Heart left ventricle (tissue), 13 donors: ENCODE results near the gene MYBPC2.

Source experiments
- POLR2A ChIP-seq, 2 donors: fragments of 450-650 bp; IDR thresholded peaks; one replicate each; pipeline ENCODE4 v1.6.1; 2017; ENCODE audit warnings: antibody characterized with exemption in 2 of 2, mild to moderate bottlenecking in 2 of 2, moderate library complexity in 2 of 2
- TF ChIP-seq, protein P1 (sequence below), 12 donors: fragments of 200-600 bp; sonication (generic) in 4 of 12; IDR thresholded peaks; one replicate each; pipeline versions ENCODE4 v1.5.0 to v1.8.0; 2018 to 2022; ENCODE audit warnings: antibody characterized with exemption in 12 of 12, mild to moderate bottlenecking in 5 of 12
- donor health status: ischemic (EF 13 %, LVEDD 7.1; RV severe dilation, severe dysfunction).
- donor health status: DM: no; HTN: yes; CAD: no.
- donor health status: DM: no; HTN: no; CAD: no.
- donor health status: ischemic (EF 25% LVEDD 6.9; RV normal size, moderate dysfunction).
- donor health status: ischemic (EF 25% LVEDD 5.7; RV mildly dilated, moderate dysfunction).
- donor health status: ischemic (EF 35%, LVEDD 5.7; RV mildly dilated, moderate dysfunction).
- donor health status: nonischemic (EF 11% LVEDD 7.7; RV severe dilation, severe dysfunction).
- donor health status: DM: yes; HTN: yes; CAD: no.
- donor health status: PGD.
- donor health status: ischemic (EF 29% LVEDD 5.4; RV normal size, mild dysfunction).
- donor health status: nonischemic (EF 23%, LVEDD 6.1; RV moderate dilation, normal function).

GRCh38 chr19:50450369-50451222, 17.9 kb downstream of the MYBPC2 start:
- TF ChIP-seq, protein P1, sequence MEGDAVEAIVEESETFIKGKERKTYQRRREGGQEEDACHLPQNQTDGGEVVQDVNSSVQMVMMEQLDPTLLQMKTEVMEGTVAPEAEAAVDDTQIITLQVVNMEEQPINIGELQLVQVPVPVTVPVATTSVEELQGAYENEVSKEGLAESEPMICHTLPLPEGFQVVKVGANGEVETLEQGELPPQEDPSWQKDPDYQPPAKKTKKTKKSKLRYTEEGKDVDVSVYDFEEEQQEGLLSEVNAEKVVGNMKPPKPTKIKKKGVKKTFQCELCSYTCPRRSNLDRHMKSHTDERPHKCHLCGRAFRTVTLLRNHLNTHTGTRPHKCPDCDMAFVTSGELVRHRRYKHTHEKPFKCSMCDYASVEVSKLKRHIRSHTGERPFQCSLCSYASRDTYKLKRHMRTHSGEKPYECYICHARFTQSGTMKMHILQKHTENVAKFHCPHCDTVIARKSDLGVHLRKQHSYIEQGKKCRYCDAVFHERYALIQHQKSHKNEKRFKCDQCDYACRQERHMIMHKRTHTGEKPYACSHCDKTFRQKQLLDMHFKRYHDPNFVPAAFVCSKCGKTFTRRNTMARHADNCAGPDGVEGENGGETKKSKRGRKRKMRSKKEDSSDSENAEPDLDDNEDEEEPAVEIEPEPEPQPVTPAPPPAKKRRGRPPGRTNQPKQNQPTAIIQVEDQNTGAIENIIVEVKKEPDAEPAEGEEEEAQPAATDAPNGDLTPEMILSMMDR (IDR thresholded peaks at IDR 0.05): no peak
- no peak for TF ChIP-seq POLR2A (IDR thresholded peaks at IDR 0.05)
